Fibroblast of lung (primary cell): ENCODE results near the gene CDK6. TPM values are rescaled to one million over a fixed set of nuclear protein-coding genes. Genes with fewer than 3 reads are reported as not detected.
"Not testable (repeated sequence)": the region's sequence is repeated elsewhere in the genome, so short reads cannot be mapped to it uniquely, and the experiment has no call there.

Source experiments
- DNase-seq, 2 donors: peaks; one replicate each; pipeline versions ENCODE4 v3.0.0 to v3.0.0-alpha.2; 2010; ENCODE audit warnings: low read depth in 2 of 2
- H2AFZ ChIP-seq: 2 replicates; pipeline ENCODE4 v1.5.1; 2012; ENCODE audit warnings: low read length, control low read depth, inconsistent platforms
- H3K27ac ChIP-seq: 2 replicates; pipeline ENCODE4 v1.5.1; 2011; ENCODE audit warnings: low read length, control low read depth; ENCODE audit not compliant: insufficient read depth
- H3K27me3 ChIP-seq: 2 replicates; pipeline ENCODE4 v1.5.1; 2011; ENCODE audit warnings: mild to moderate bottlenecking, low read length; ENCODE audit not compliant: control insufficient read depth, insufficient read depth
- H3K36me3 ChIP-seq: 2 replicates; pipeline ENCODE4 v1.5.1; 2011; ENCODE audit warnings: low read length; ENCODE audit not compliant: control insufficient read depth, insufficient read depth
- H3K4me1 ChIP-seq: 2 replicates; pipeline ENCODE4 v1.5.1; 2011; ENCODE audit warnings: low read length; ENCODE audit not compliant: control insufficient read depth, insufficient read depth; ENCODE audit errors: extremely low read depth
- H3K4me2 ChIP-seq: 2 replicates; pipeline ENCODE4 v1.5.1; 2011; ENCODE audit warnings: low read length, control low read depth; ENCODE audit not compliant: insufficient read depth; ENCODE audit errors: extremely low read depth
- H3K4me3 ChIP-seq, 4 experiments: fragments of 200-600 bp in 1 of 4; sonication (generic) in 1 of 4; replicated peaks in 1 of 4; 2 replicates each; pipeline ENCODE4 v1.5.1; 2011 to 2016; ENCODE audit warnings: low read length in 4 of 4, low read depth in 3 of 4, mild to moderate bottlenecking in 3 of 4, control low read depth in 2 of 4, inconsistent platforms in 1 of 4, mixed read lengths in 1 of 4; ENCODE audit not compliant: insufficient read depth in 1 of 4; ENCODE audit errors: control extremely low read depth in 1 of 4
- H3K79me2 ChIP-seq: 2 replicates; pipeline ENCODE4 v1.5.1; 2012; ENCODE audit warnings: mild to moderate bottlenecking, low read length, inconsistent platforms; ENCODE audit not compliant: control insufficient read depth, insufficient read depth
- H3K9ac ChIP-seq: 2 replicates; pipeline ENCODE4 v1.5.1; 2011; ENCODE audit warnings: mild to moderate bottlenecking, low read length, control low read depth; ENCODE audit not compliant: insufficient read depth
- H3K9me3 ChIP-seq: 2 replicates; pipeline ENCODE4 v1.5.1; 2012; ENCODE audit warnings: low read depth, low read length; ENCODE audit not compliant: control insufficient read depth, insufficient read depth
- H4K20me1 ChIP-seq: 2 replicates; pipeline ENCODE4 v1.5.1; 2011; ENCODE audit warnings: low read length; ENCODE audit not compliant: control insufficient read depth, insufficient read depth; ENCODE audit errors: extremely low read depth
- EZH2 ChIP-seq: IDR thresholded peaks from 2 replicates; pipeline ENCODE4 v1.5.1; 2012; ENCODE audit warnings: low read length, control low read depth, mild to moderate bottlenecking; ENCODE audit errors: missing control alignments
- polyA plus RNA-seq, 2 donors: library from polyadenylated mRNA; depleted of rRNA in 1 of 2; stranded (reverse) in 1 of 2; unstranded in 1 of 2; fragments of >200 nt; gene quantifications; 2 replicates each; pipeline ENCODE4 v1.2.1, GENCODE V29; 2011 to 2012; ENCODE audit warnings: missing spikeins in 1 of 2
- total RNA-seq: library from RNA; depleted of rRNA; stranded (reverse); fragments of >200 nt; gene quantifications from 2 replicates; pipeline ENCODE4 v1.2.1, GENCODE V29; 2014
- TF ChIP-seq, protein P1 (sequence below), 2 donors: IDR thresholded peaks in 1 of 2; conservative IDR thresholded peaks in 1 of 2; 1 replicate in 1 of 2; 2 replicates in 1 of 2; pipeline ENCODE4 v1.5.1; 2011 to 2012; ENCODE audit warnings: low read length in 2 of 2, control low read depth in 1 of 2, inconsistent platforms in 1 of 2, low read depth in 1 of 2, mild to moderate bottlenecking in 1 of 2

The CDK6 gene
- total and polyA plus RNA-seq, 2 donors (not counting 1 experiment from before 2014, with no cell fraction given) = 17.8 to 19.2 TPM

DNA sequence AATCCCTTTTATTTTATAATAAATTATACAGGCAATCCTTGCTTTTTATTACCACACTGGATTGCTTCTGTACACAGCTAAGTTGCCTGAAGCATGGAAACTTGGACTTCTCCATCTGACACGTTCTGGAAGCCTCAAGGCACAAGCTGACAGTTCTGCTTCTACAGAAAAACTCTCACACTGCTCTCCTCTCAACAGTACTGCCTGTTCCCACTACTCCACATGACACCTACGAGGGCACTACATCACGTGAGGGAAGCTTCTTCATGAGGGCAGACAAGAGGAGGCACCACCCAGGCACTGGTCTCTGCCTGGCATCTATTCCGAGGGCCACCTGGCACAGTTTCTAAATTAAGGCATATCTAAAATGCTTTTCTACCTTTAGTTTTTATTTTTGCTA is 229.4 kb downstream of the CDK6 start:
- no peak for TF ChIP-seq EZH2
- TF ChIP-seq, protein P1, sequence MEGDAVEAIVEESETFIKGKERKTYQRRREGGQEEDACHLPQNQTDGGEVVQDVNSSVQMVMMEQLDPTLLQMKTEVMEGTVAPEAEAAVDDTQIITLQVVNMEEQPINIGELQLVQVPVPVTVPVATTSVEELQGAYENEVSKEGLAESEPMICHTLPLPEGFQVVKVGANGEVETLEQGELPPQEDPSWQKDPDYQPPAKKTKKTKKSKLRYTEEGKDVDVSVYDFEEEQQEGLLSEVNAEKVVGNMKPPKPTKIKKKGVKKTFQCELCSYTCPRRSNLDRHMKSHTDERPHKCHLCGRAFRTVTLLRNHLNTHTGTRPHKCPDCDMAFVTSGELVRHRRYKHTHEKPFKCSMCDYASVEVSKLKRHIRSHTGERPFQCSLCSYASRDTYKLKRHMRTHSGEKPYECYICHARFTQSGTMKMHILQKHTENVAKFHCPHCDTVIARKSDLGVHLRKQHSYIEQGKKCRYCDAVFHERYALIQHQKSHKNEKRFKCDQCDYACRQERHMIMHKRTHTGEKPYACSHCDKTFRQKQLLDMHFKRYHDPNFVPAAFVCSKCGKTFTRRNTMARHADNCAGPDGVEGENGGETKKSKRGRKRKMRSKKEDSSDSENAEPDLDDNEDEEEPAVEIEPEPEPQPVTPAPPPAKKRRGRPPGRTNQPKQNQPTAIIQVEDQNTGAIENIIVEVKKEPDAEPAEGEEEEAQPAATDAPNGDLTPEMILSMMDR (conservative IDR thresholded peaks at IDR 0.05 in 1 of 2, IDR thresholded peaks at IDR 0.05 in 1 of 2; ENCODE audit: low read depth in 1 of 2, low read length in 2 of 2) = no peak
- Histone ChIP-seq H3K27ac (no peak overlapping the region), H4K20me1 (no peaks in the 10 kb centered on the region), H3K9ac (no peak overlapping the region), H3K9me3 (no peaks in the 10 kb centered on the region), H3K27me3 (no peaks in the 10 kb centered on the region), H3K4me2 (no peak overlapping the region), H2AFZ (no peak overlapping the region), H3K4me3 (no peak overlapping the region), H3K79me2 (no peaks in the 10 kb centered on the region), H3K4me1 (peaks cover 3% of the 10 kb centered on the region), H3K36me3 (no peaks in the 10 kb centered on the region)
- DNase-seq = no peak

DNA sequence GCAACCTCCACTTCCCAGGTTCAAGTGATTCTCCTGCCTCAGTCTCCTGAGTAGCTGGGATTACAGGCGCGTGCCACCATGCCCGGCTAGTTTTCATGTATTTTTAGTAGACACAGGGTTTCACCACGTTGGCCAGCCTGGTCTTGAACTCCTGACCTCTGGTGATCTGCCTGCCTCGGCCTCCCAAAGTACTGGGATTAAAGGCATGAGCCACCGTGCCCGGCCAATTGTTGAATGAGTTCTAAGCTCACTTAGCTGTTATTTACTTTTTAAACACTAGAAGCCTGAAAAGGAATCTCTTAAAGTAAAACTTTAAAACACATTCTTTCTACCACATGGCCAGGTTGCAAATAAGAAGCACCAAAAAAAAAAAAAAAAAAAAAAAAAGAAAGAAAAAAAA is 231.9 kb downstream of the CDK6 start:
- DNase-seq, H4K20me1 ChIP-seq, H2AFZ ChIP-seq, H3K4me1 ChIP-seq, H3K4me3 ChIP-seq, H3K27ac ChIP-seq, H3K9ac ChIP-seq, H3K27me3 ChIP-seq, H3K36me3 ChIP-seq, H3K79me2 ChIP-seq, H3K9me3 ChIP-seq, H3K4me2 ChIP-seq: not testable (repeated sequence)

DNA sequence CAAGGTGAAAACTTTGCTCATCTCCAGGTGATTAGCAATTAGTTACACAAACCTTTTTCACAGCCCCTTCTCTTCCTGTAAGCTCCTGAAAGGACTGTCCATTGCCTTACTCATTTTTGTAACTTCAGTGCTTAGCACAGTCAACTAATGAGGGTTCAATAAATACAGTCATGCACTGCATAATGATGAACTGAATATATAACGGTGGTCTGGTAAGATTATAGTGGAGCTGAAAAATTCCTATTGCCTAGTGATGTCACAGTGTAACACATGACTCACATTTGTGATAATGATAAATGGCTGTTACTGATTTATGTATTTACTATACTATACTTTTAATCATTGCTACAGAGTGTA is 233.3 kb downstream of the CDK6 start:
- H3K27ac ChIP-seq = no peak overlapping the region
- H3K4me3 ChIP-seq = no peak overlapping the region
- H4K20me1 ChIP-seq = no peaks in the 10 kb centered on the region
- no peaks in the 10 kb centered on the region for H3K27me3 ChIP-seq
- H2AFZ ChIP-seq = no peak overlapping the region
- DNase-seq = no peak
- H3K9me3 ChIP-seq = no peaks in the 10 kb centered on the region
- H3K79me2 ChIP-seq = no peaks in the 10 kb centered on the region
- no peaks in the 10 kb centered on the region for H3K36me3 ChIP-seq
- TF ChIP-seq, protein P1 (conservative IDR thresholded peaks at IDR 0.05 in 1 of 2, IDR thresholded peaks at IDR 0.05 in 1 of 2; ENCODE audit: low read depth in 1 of 2, low read length in 2 of 2) = no peak
- no peak for TF ChIP-seq EZH2
- no peak overlapping the region for H3K9ac ChIP-seq
- no peak overlapping the region for H3K4me2 ChIP-seq
- H3K4me1 ChIP-seq = no peaks in the 10 kb centered on the region
